ENCODE data around the gene MRTFB.
"Not testable (repeated sequence)": the region's sequence is repeated elsewhere in the genome, so short reads cannot be mapped to it uniquely, and the experiment has no call there.

Gene MRTFB

DNA sequence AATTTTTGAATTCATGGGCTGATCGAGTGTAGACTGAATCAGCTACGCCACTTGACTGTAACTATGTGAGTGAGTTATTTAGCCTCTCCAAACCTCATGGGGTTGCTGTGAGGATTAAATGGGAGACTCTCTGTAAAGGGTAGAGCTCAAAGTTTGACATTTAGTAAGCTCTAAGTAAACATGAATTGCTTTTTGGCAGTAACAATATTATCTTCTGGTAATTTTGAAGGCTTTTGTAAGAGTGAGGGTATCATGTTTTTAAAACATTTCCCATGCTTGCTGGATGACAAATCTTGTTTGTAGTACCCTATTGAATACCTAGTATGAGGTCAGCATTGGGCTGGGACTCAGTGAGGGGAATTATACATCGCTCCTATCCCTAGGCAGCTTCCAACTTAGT, 35.3 kb downstream of the MRTFB start:
- no peak for DNase-seq

DNA sequence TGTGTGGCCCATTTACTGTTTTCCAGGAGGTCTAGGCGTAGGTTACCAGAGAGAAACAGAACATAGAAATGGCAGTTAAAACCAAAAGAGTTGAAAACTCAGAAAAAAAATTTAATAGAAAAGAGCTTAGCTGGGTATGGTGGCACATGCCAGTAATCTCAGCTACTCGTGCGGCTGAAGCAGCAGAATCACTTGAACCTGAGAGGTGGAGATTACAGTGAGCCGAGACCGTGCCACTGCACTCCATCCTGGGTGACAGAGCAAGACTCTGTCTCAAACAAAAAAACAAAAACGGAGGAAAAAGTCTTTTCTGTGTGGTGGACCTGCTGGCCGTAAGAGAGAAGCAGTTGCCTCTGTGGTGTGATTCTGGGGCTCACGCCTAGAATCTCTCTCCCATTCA, 35.8 kb downstream of the MRTFB start:
- no peak for DNase-seq

DNA sequence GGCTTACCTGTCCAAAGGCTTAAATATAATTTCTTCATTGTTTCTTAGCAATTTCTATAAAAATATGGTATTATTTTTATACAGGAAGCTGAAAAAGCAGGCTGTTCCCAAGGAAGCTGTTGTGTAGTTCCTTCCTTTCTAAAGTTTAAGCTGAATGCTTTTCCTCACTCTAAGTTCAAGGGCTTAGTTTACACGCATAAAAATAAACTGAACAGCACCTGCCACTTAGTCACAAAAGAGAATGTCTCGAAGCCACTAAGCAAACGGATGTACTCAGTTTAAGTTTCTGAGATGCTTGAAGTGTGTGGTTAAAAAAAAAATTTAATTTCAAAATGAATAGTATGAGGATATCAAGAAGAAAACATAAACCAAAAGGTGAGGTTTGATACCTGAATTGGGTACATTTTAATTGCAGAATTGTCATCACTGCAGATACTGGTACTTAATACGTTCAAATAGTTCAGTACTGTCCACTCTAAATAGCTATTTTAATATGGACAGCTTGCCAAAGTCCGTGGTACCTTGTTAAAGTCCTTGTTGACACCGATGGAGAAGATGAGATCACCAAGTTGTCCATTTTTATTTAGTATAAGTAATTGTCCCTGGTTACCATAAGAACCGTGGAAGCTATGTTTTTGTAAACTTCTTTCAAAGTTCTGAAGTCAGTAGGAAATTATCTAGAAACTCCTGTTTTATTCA, 38.1 kb downstream of the MRTFB start:
- DNase-seq = no peak

DNA sequence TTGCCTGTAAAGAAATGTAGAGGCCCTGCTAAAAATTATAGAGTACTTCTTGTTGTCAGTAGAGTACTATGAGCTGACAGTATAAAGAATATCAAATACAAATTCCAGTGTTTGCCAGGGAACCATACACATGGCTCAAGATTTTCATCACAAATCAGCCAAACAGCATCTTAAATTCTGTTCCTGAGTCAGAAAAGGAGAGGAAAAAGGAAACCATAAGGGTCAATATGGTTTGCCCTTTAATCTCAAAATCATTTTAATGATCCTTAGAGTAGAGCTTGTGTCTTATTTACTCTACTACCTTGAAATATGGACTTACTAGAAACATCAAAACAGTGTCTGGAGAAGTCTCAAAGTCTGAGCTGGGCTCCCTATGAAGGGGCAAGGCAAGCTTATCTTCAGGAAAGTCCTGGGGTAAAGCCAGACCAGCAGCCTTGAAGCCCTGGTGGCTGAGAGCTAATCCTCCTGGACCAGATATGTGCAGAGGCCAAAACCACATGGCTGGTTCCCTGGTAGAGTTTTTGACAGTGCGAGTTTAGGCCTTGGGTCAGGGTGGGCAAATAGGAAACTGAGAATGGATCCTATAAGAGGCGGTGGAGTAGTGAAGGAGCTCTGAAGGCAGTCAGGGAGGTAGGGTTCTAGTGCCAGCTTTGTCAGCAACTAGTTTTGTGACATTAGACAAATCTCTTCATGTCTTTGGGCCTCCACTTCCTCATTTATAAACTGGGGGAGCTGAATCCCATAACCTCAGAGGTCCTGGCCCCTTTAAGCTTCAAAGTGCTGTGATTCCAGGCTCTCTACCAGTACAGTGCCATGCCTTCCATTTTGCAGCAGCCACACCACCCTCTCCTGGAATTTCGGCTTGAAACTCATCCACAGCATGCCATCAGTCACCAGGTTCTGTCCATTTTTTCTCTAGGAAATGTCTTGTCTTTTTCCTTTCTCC, 38.9 kb downstream of the MRTFB start:
- no peak for DNase-seq

DNA sequence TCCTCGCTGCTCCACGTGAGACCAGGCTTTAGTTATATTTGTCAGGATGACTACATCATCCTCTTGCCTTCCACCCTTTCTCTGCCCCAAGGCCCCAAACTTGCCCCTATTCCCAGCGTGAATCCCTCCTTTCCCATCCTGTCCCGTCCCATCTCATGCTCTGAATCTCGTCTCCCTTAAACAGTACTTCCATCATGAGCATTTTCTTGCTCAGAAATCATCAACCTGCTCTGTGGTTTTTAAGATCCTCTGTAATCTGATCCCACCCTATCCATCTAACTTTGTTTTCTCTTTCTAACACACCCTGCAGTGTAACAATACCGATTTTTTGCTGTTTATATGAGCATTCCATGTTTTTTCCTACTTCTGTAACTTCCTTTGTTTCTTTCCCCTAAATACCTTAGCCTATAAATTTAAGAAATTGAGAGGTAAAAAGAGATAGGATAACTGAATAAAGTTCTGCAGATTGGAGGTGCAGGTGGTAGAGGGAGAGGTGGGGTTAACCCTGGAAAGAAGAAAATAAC, 39.7 kb downstream of the MRTFB start:
- no peak for DNase-seq

DNA sequence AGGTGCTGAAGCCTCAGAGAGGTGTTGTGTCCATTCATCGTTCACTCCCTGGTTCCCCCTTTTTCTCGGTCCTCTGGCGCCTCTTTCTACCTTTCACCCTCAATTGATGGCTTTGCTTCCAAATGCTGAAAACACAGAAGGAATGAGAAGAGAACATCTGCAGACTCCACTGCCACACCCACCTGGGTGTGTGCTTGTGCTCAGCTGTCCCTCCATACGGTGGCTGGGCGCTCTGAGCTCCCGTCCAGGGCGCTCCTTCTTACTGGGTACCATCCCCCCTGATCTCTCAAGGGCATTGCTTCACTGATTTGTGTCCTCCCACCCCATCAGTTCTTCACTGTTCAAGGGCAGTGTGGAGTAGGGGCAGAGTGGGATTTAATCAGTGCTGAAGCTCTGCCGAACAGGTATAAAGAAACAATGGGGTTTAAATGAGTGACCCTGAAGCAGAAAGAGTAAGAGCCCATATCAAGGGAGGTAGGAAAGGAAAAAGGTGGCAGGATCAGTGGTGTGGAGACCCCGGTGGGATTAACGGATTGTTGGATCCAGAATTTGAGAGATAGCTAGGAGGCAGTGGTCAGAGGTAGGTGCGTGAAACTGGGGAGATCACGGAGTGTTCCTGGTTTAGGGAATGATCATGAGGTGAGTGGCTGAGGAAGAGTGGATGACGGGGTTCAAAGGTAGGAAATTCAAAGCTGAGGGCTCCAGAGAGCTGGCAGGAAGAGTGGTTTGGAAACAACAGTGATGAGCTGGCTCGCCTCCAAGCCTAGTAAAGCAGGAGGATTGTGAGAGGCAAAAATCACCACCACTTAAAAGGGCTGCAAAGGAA, 40.8 kb downstream of the MRTFB start:
- DNase-seq = no peak

DNA sequence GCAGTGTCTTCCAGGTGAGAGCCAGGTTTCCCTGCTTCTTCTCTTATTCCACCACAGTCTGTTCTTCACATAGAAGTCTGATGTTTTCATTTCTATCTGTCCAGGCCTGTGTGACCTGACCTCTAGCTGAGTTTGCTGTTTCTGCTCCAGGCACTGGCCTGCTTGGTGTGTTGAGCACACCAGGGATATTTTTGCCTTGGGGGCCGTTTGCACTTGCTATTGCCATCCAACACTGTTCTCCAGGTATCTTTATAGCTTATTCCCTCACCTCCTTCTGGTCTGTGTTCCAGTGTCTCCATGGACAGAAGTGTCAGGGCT, 41.4 kb downstream of the MRTFB start:
- DNase-seq = no peak

DNA sequence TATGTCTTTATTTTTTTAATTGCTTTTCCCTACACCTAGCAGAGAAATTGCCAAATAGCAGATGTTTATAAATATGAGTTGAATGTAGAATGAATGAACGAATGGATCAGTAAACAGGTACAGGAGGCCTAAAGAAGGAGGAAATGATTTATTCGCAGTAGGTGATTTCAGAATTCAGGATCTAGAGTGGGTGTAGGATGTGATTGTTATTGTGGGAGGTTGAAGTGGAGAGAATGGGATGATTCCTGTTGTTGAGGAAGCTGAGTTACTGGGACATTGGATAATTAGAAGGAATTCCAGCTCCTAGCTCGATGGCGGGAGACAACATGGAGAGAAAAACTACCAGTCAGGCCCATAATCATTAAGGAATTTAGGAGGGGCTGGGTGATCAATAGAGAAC, 42.2 kb downstream of the MRTFB start:
- DNase-seq = no peak

DNA sequence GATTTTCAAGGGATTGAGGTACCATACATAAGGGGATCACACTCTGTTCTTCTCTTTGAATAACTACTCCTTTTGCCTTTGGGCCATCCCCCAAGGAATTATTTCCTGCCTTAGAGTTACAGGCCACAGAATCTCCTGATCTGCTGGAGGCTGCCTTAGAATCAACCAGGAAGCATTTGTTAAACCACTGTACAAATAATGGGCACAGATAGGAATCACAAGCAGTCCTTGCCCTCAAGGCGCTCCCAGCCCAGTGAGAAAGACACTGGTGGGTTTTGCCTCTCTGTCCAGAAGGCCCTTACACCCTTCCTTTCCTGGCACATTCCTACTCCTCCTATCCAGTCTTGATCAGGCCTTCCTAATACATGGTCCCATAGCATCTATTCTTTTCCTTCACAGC, 45.9 kb downstream of the MRTFB start:
- DNase-seq = no peak

DNA sequence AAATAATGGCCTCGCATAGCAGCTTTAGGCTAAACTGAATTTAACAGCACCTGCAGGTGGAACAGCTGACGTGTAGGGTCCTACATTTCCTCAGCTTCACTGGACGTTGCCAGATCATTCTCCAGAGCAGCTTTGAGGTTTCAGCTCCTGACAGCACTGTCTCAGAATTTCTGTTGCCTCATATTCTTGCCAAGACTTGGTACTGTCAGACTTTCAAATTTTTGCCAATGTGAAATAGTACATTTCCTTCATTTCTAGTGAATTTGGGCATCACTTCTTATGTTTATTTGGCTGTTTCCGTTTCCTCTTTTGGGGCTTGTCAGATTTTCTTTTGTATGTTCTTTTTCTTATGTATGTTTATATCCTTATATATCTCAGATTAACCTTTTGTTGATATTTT, 48.7 kb downstream of the MRTFB start:
- DNase-seq = no peak

DNA sequence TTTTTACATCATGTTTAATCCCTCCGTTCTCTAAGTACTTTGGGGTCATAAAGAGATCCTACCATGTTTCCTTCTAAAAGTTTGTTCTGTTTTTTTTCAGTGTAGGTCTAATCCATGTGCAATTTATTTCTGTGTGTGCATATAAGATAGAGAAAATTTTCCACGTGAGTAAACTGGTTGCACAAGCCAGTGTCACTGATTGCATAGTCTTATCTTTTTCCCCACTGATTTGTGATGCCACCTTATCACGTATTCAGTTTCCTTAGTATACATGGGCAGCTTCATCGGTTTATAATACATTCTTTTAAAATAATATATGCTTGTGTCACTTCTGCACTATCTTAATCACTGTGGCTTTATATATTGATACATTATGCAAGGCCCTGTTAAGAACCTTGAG, 49.2 kb downstream of the MRTFB start:
- DNase-seq = no peak

DNA sequence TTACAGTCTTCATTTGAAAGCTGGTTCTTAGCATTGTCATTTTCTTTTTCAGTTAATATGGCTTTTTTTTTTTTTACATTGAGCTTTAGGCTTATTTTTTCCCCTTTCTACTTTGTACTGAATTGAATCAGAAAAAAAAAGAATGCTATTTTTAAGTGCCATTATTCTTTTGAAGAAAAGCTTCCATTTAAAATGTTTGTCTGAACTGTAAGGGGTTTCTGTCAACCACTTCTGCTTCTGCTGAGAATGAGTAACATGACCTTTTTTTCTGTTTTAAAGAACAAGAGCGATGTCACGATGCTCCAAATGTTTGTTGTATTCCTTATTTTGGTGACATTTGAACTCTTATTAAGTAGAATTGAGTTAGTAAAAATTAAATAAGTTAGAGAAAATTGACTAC, 50.0 kb downstream of the MRTFB start:
- DNase-seq = no peak

DNA sequence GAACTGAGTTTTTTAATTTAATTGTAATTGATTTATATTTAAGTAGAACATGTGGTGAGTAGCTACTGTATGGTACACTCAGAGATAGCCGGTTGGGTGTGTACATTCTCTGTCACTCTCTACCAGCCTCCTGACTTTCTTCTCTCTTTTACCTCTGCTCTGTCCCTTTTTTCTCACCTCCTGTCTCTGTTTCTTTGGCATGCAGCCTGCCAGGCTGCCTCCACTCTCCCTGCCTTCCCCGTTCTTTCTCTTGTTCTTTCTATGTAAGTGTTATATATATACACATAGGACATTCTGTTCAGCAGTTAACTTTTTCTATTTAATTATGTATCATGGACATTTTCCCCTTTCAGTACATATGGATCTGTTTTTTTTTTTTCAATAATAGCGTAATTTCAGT, 50.8 kb downstream of the MRTFB start:
- no peak for DNase-seq

DNA sequence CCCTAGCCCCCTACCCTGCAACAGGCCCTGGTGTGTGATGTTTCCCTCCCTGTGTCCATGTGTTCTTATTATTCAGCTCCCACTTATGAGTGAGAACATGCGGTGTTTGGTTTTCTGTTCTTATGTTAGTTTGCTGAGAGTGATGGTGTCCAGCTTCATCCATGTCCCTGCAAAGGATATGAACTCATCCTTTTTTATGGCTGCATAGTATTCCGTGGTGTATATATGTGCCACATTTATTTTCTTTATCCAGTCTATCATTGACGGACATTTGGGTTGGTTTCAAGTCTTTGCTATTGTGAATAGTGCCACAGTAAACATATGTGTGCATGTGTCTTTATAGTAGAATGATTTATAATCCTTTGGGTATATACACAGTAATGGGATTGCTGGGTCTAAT, 51.3 kb downstream of the MRTFB start:
- DNase-seq = not testable (repeated sequence)

DNA sequence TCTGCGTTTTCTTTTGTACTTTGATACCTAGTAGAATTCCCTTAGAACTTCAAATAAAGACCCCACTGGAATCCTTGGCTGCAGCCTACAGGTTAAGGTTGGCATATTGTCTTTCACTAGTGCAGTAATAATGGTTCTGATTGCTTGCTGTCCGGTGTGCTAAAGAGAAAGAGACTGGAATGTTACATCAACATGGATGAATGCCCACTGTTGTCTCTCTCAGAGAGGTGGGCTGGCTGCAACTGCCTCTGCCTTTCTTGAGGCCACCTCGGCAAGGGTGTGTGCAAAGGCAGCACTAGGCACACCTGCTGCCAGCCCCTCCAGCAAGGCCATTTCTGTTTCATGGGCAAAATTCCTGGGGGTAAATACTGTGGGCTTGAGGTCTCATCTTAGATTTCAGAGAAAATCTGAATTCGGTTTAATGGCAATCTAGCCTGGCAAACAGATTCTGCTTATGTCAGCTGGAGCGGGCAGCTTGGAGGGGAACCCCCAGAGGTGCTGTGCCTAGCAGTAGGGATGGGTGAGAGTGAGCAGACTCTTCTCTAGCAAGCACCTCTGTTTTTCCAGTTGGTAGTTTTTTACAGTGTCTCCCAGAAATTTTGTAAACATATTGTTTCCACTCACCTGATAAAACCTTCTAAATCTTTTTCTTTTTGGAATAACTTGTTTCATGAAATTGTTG, 54.0 kb downstream of the MRTFB start:
- DNase-seq = no peak

DNA sequence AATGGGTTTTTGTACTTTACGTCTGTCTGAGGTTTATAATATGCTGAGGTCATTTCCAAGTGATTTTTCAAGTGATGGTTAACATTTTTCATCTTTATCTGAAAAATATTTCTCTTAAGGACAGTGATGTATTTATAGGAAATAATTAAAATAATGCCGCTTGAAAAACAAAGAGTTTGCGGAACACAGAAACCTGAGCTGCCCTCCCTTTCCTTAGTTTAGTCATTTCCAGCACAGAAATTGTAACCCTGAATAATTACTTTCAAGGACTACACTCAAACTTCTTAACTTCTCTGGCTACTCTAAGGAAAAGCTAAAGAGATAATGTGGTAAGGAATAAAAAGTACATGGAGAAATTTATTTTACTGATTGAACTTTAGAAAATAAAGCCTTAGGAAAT, 54.6 kb downstream of the MRTFB start:
- DNase-seq = no peak

DNA sequence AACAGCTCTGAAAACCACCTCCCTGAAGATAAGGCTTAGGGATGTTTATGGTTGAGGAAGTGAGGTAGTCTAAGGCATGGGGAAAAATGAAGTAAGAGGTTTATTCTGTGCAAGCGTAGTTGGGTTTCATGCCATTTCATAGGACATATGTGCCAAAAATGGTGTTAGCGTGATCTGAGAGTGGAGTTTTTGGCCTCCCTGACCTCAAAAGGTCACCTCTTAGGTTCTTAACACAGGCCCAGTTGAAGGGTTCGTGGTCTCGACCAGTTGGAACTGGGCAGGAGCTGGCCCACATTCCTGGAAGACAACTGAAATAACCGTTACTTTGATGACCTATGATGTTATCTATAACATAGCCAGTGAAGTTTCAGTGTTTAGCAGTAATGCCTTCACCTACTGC, 57.0 kb downstream of the MRTFB start:
- no peak for DNase-seq

DNA sequence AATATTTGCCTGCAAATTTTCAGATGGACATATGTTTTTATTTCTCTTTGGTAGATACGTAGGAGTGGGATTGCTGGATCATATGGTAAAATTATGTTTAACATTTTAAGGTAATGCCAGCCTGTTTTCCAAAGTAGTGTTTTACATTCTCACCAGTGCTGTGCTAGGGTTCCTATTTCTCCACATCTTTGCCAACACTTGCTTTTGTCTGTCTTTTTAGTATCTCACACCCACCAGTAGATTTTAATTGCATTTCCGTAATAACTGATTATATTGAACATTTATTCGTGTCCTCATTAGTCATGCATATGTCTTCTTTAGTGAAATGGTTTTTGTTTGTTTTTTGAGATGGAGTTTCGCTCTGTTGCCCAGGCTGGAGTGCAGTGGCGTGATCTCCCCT, 58.4 kb downstream of the MRTFB start:
- DNase-seq = no peak

DNA sequence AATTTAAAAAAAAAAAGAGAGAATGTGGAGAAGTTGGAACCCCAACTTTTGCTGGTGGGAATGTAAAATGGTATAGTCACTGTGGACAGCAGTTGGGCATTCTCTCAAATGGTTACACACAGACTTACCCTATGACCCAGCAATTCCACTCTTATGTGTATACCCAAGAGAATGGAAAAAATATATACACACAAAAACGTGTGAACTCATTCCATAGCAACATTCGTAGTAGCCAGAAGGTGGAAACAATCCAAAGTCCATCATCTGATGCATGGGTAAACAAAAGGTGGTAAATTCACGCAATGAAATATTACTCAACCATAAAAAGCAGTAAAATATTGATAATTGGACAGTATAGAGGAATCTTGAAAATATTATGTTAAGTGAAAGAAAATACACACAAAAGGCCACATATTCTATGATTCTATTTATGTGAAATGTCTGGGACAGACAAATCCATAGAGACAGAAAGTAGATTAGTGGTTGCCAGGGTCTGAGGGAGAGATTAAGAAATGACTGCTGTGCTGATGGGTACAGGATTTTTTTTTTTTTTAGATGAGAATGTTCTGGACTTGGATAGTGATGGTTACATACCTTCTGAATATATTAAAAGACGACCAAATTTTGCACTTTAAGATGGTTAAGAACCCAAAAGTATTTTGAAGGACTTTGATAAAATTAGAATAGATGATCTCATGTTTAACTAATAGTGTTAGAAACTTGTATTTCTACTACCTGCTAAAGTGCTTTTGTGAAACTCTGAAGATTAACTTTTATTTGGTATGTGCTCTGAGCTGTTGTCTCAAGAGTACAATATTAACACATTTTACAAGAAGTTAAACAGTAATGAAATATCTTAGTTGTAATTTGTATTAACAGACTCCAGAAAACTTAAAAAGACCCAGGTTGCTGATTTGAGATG, 60.9 kb downstream of the MRTFB start:
- no peak for DNase-seq

DNA sequence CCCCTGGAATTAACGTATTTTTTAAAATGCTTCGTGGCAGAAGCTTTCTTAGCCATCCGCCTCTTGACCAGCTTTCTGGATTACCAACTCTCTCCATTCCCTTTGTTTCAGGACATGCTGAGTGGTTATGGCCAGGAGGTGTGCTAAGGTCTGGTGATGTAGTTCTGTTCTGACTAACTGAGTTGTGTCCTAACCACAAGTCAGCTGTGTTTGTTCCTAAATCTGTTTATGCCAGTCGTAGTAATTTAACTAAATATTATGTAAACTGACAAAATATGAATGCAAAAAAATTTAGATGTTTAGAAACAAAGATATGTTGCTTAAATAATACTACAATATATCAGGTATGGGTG, 61.6 kb downstream of the MRTFB start:
- no peak for DNase-seq

DNA sequence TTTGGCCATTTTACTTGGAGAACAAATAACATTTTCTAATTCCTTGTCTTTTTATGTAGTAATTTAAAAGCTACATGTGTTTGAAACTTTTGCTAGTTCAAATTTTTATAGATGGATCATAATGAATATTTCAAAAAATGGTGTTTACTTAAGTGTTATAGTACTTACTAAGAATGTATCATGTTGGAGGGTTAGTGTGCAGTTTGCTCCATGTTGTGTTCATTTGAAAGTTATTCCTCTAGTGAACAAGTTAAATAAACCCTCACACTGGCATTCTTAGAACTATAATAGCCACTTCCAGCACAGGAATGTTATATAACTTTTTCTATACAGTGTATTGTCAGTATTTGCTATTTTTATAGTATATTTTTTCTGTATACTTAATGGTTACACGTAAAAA, 62.8 kb downstream of the MRTFB start:
- DNase-seq = no peak

DNA sequence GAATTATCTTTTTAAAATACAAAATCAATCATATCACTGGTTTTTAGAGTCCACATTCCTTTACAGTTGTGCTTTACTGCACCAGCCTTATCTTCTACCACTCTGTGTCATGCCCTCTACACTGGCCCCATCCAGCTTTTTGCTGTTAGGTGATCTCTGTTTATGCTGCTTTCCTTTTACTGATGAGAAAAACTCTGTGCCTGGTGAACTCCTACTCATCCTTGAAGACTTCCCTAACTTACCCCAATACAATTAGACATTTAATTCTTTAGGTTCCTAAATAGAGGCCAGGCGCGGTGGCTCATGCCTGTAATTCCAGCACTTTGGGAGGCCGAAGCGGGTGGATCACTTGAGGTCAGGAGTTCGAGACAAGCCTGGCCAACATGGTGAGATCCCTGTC, 64.6 kb downstream of the MRTFB start:
- no peak for DNase-seq
